SU-DHL-6 (cell line): ENCODE results near the gene CTNNA2.

Experiments used
- H2AFZ ChIP-seq: fragments of 200-600 bp; sonication (generic); 2 replicates; pipeline ENCODE4 v1.6.1; 2014; ENCODE audit warnings: low read depth, mild to moderate bottlenecking, moderate library complexity, mixed read lengths, antibody characterized with exemption, low read length; ENCODE audit not compliant: severe bottlenecking
- H3F3A ChIP-seq: fragments of 200-600 bp; shearing (Covaris generic); 2 replicates; pipeline ENCODE4 v1.6.0; 2016; ENCODE audit warnings: antibody characterized with exemption, mild to moderate bottlenecking; ENCODE audit not compliant: insufficient read depth
- H3K27ac ChIP-seq: fragments of 200-600 bp; sonication (generic); 2 replicates; pipeline ENCODE4 v1.5.1; 2016; ENCODE audit warnings: low read depth, mild to moderate bottlenecking, low read length, moderate library complexity, mixed read lengths
- H3K27me3 ChIP-seq: fragments of 200-600 bp; sonication (generic), shearing (Covaris generic); 2 replicates; pipeline ENCODE4 v1.6.0; 2014; ENCODE audit warnings: mild to moderate bottlenecking, low read length
- H3K36me3 ChIP-seq: fragments of 200-600 bp; sonication (generic); 2 replicates; pipeline ENCODE4 v1.6.1; 2014; ENCODE audit warnings: mild to moderate bottlenecking, low read length, mixed read lengths
- H3K4me2 ChIP-seq: fragments of 300-600, 200-600 bp; shearing (Covaris generic), sonication (generic); 2 replicates; pipeline ENCODE4 v1.6.0; 2014; ENCODE audit warnings: low read length, low read depth, mild to moderate bottlenecking; ENCODE audit not compliant: poor library complexity, severe bottlenecking
- H3K4me3 ChIP-seq: fragments of 200-600 bp; sonication (generic); 2 replicates; pipeline ENCODE4 v1.5.1; 2014; ENCODE audit warnings: antibody characterized with exemption, low read length, mild to moderate bottlenecking, mixed read lengths; ENCODE audit not compliant: insufficient read depth, poor library complexity, severe bottlenecking
- H3K79me2 ChIP-seq: fragments of 200-600 bp; sonication (generic); 2 replicates; pipeline ENCODE4 v1.6.1; 2014; ENCODE audit warnings: mild to moderate bottlenecking, low read length, moderate library complexity; ENCODE audit not compliant: insufficient read depth
- H3K9ac ChIP-seq: fragments of 200-600 bp; sonication (generic); 2 replicates; pipeline ENCODE4 v1.7.0; 2014; ENCODE audit warnings: mild to moderate bottlenecking, low read length
- H3K9me2 ChIP-seq: fragments of 200-600 bp; sonication (generic); replicated peaks from 2 replicates; pipeline ENCODE4 v1.6.1; 2014; ENCODE audit warnings: low read length; ENCODE audit not compliant: insufficient read depth
- H3K9me3 ChIP-seq: fragments of 200-600 bp; sonication (generic); 2 replicates; pipeline ENCODE4 v1.6.1; 2014; ENCODE audit warnings: low read length, mixed read lengths; ENCODE audit not compliant: insufficient read depth
- H4K20me1 ChIP-seq: fragments of 200-600 bp; sonication (generic); 2 replicates; pipeline ENCODE4 v1.6.1; 2014; ENCODE audit warnings: low read depth, mild to moderate bottlenecking, antibody characterized with exemption, low read length, moderate library complexity, mixed read lengths
- CTCF ChIP-seq: fragments of 200-600 bp; sonication (generic); IDR thresholded peaks from one replicate; pipeline ENCODE4 v1.5.1; 2017; ENCODE audit warnings: antibody characterized with exemption, mild to moderate bottlenecking, low read length, moderate library complexity; ENCODE audit not compliant: insufficient read depth, poor library complexity, severe bottlenecking
- EZH2phosphoT487 ChIP-seq: fragments of 200-600 bp; sonication (generic), shearing (Covaris generic); conservative IDR thresholded peaks from 2 replicates; pipeline ENCODE4 v1.6.1; 2018; ENCODE audit warnings: mild to moderate bottlenecking, antibody characterized with exemption, low read length, moderate library complexity, mixed read lengths

The CTNNA2 gene

GRCh38 chr2:80527119-80527518 lies 1014.3 kb downstream of the CTNNA2 start:
- H3K79me2 ChIP-seq, result no peaks in the 10 kb centered on the region
- no peak overlapping the region for H3K4me3 ChIP-seq
- H3F3A ChIP-seq, result no peaks in the 10 kb centered on the region
- no peak overlapping the region for H3K4me2 ChIP-seq
- H3K9ac ChIP-seq, result no peak overlapping the region
- H4K20me1 ChIP-seq, result no peaks in the 10 kb centered on the region
- H3K9me2 ChIP-seq, result no peaks in the 10 kb centered on the region
- H3K9me3 ChIP-seq, result no peaks in the 10 kb centered on the region
- no peaks in the 10 kb centered on the region for H3K27me3 ChIP-seq
- no peak overlapping the region for H3K27ac ChIP-seq
- no peaks in the 10 kb centered on the region for H3K36me3 ChIP-seq
- TF ChIP-seq EZH2phosphoT487 (no peak), CTCF (no peak)
- H2AFZ ChIP-seq, result no peak overlapping the region

GRCh38 chr2:80529466-80530165 lies 1016.8 kb downstream of the CTNNA2 start:
- H3K4me2 ChIP-seq, result no peak overlapping the region
- H2AFZ ChIP-seq, result no peak overlapping the region
- no peaks in the 10 kb centered on the region for H3K27me3 ChIP-seq
- H3K9me3 ChIP-seq, result no peaks in the 10 kb centered on the region
- peak overlapping the region; percentile 30; the same call in 1 of the 2 replicates for H3K27ac ChIP-seq
- no peaks in the 10 kb centered on the region for H3K9me2 ChIP-seq
- no peak for TF ChIP-seq EZH2phosphoT487
- no peak for TF ChIP-seq CTCF
- no peak overlapping the region for H3K4me3 ChIP-seq
- no peak overlapping the region for H3K9ac ChIP-seq
- H3F3A ChIP-seq, result no peaks in the 10 kb centered on the region
- H3K79me2 ChIP-seq, result no peaks in the 10 kb centered on the region
- no peaks in the 10 kb centered on the region for H4K20me1 ChIP-seq
- no peaks in the 10 kb centered on the region for H3K36me3 ChIP-seq

DNA sequence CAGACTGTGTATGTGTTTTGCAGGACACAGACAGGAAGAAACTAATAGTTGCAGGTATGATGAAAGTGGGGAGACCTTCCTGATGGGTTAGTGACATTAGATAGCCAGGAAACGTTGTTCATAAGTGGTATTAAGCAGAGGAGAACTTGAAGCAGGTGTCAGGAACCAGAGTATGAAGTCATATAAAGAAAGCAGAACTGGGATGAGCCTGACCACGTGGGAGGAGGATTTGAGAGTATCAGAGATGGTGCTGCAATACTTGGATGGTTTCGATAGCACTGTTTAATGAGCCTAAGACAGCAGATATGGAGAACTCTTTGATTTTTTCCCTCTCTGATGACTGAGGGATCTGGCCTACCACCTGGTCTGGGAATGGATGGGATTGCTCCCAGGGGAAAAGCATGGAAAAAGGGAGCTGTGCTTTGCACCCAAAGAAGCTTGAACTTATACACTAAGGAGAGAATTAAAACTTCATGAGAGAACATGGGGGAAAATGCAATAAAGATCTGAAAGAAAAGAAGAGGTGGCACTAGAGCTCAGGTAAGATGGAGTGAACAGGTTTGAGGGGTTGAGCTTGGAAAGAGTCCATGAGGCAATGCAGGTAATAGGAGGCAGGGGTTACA lies 1017.7 kb downstream of the CTNNA2 start:
- Histone ChIP-seq H3K36me3 (no peaks in the 10 kb centered on the region), H3K27me3 (no peaks in the 10 kb centered on the region), H2AFZ (no peak overlapping the region), H3K9me2 (no peaks in the 10 kb centered on the region), H3K9me3 (no peaks in the 10 kb centered on the region), H3F3A (no peaks in the 10 kb centered on the region), H4K20me1 (no peaks in the 10 kb centered on the region), H3K79me2 (no peaks in the 10 kb centered on the region), H3K9ac (no peak overlapping the region), H3K27ac (no peak overlapping the region; the same call in 1 of the 2 replicates), H3K4me2 (no peak overlapping the region), H3K4me3 (no peak overlapping the region)
- TF ChIP-seq EZH2phosphoT487 (no peak), CTCF (no peak)
